Nephron (organoid): ENCODE results near the gene ANKZF1.
"Not testable (repeated sequence)": the region's sequence is repeated elsewhere in the genome, so short reads cannot be mapped to it uniquely, and the experiment has no call there.

Source experiments
- H3K27ac Mint-ChIP-seq, 3 experiments: 2 replicates each; pipeline ENCODE4 v1.8.0; 2020; ENCODE audit warnings: mixed read lengths in 3 of 3, mild to moderate bottlenecking in 2 of 3, moderate library complexity in 1 of 3
- H3K27me3 Mint-ChIP-seq: 2 replicates; pipeline ENCODE4 v1.8.0; 2021; ENCODE audit warnings: low read depth, mild to moderate bottlenecking, moderate library complexity, mixed read lengths
- H3K36me3 Mint-ChIP-seq: 2 replicates; pipeline ENCODE4 v1.8.0; 2020; ENCODE audit warnings: low read depth, mixed read lengths
- H3K4me1 Mint-ChIP-seq: 2 replicates; pipeline ENCODE4 v1.8.0; 2020; ENCODE audit warnings: mixed read lengths
- H3K4me3 Mint-ChIP-seq, 3 experiments: 2 replicates each; pipeline ENCODE4 v1.8.0; 2020; ENCODE audit warnings: mild to moderate bottlenecking in 3 of 3, mixed read lengths in 3 of 3, moderate library complexity in 2 of 3
- H3K9me3 Mint-ChIP-seq: 2 replicates; pipeline ENCODE4 v1.8.0; 2020; ENCODE audit warnings: mixed read lengths
- CTCF ChIP-seq, 3 experiments: fragments of 200-600 bp; sonication (generic); IDR thresholded peaks; one replicate each; pipeline ENCODE4 v1.5.0; 2021; ENCODE audit warnings: antibody characterized with exemption in 3 of 3; ENCODE audit not compliant: unreplicated experiment in 3 of 3

Gene ANKZF1

DNA sequence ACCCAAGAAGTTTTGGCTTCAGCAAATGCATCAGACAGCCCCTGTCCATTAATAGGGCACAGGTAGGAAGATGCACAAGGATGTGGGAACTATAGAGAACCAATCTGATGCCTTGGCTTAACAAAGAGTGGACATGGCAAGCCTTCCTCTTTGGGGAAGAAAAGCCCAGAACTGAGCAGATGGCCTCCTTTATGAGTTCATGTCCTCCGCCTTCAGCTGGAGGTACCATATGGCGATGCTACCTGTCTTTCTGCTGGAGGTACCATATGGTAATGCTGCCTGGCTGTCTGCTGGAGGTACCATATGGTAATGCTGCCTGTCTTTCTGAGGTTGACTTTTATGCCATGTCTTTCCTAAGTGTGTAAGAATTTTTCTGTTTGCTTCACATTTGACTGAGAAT, 45.5 kb upstream of the ANKZF1 start:
- H3K9me3 Mint-ChIP-seq = no peaks in the 10 kb centered on the region
- H3K27ac Mint-ChIP-seq = no peak overlapping the region
- TF ChIP-seq CTCF (IDR thresholded peaks at IDR 0.05; ENCODE audit: unreplicated experiment in 3 of 3) = no peak
- no peak overlapping the region for H3K4me3 Mint-ChIP-seq
- H3K36me3 Mint-ChIP-seq = peaks cover 44% of the 10 kb centered on the region
- H3K27me3 Mint-ChIP-seq = peaks cover 3% of the 10 kb centered on the region
- H3K4me1 Mint-ChIP-seq = peaks cover 8% of the 10 kb centered on the region

DNA sequence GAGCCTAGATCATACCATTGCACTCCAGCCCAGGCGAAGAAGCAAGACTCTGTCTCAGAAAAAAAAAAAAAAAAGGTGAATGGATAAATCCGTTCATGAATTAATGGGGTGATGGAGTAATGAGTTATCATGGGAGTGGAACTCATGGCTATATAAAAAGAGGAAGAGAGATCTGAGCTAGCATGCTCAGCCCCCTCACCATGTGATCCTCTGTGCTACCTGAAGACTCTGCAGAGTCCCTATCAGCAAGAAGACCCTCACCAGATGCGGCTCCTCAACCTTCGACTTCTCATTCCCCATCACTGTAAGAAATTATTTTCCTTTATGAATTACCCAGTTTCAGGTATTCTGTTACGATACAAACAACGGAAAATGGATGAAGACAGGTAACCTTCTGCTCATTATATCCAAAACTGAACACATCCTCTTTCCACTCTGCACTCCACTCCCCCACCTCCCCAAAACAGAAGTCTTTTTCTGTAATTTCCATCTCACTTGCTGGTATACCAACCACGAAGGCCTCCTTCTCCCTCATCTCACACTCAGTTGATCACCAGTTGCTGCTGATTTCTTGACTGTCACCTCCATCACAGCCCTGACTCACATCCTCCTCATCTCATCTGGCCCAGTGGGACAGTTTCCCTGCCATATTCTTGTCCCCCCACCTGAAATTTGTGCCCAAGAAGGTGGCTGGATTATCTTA, 42.7 kb upstream of the ANKZF1 start:
- TF ChIP-seq CTCF (IDR thresholded peaks at IDR 0.05; ENCODE audit: unreplicated experiment in 3 of 3) = no peak
- no peaks in the 10 kb centered on the region for H3K9me3 Mint-ChIP-seq
- no peaks in the 10 kb centered on the region for H3K4me1 Mint-ChIP-seq
- H3K27ac Mint-ChIP-seq = no peak overlapping the region
- H3K4me3 Mint-ChIP-seq = no peak overlapping the region
- peaks cover 3% of the 10 kb centered on the region for H3K27me3 Mint-ChIP-seq
- peaks cover 26% of the 10 kb centered on the region for H3K36me3 Mint-ChIP-seq

DNA sequence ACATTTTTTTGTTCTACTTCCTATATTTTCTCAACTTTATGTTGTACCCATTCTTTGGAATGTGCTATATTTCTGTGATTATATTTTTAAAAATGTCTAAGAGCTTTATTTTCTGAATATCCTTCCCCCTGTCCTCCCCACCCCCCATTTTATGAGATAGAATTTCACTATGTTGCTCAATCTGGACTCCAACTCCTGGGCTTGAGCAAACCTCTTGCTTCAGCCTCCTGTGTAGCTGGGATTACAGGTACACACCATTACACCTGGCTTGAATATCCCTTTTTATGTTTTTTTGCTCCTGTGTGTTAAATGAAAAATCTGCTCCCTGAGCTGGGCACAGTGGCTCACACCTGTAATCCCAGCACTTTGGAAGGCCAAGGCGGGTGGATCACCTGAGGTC, 32.2 kb upstream of the ANKZF1 start:
- no peaks in the 10 kb centered on the region for H3K4me1 Mint-ChIP-seq

GRCh38 chr2:219198974-219199373, 30.6 kb upstream of the ANKZF1 start:
- no peak overlapping the region for H3K4me3 Mint-ChIP-seq
- H3K4me1 Mint-ChIP-seq = no peaks in the 10 kb centered on the region
- H3K27me3 Mint-ChIP-seq = peaks cover 11% of the 10 kb centered on the region
- no peak overlapping the region for H3K27ac Mint-ChIP-seq
- H3K9me3 Mint-ChIP-seq = no peaks in the 10 kb centered on the region
- H3K36me3 Mint-ChIP-seq = no peaks in the 10 kb centered on the region
- no peak for TF ChIP-seq CTCF (IDR thresholded peaks at IDR 0.05; ENCODE audit: unreplicated experiment in 3 of 3)

More for the DNA sequence above, 32.2 kb upstream of the ANKZF1 start:
- H3K27ac Mint-ChIP-seq = no peak overlapping the region
- no peak overlapping the region for H3K4me3 Mint-ChIP-seq
- TF ChIP-seq CTCF (IDR thresholded peaks at IDR 0.05; ENCODE audit: unreplicated experiment in 3 of 3) = no peak
- H3K9me3 Mint-ChIP-seq = no peaks in the 10 kb centered on the region
- peaks cover 4% of the 10 kb centered on the region for H3K27me3 Mint-ChIP-seq
- no peaks in the 10 kb centered on the region for H3K36me3 Mint-ChIP-seq

DNA sequence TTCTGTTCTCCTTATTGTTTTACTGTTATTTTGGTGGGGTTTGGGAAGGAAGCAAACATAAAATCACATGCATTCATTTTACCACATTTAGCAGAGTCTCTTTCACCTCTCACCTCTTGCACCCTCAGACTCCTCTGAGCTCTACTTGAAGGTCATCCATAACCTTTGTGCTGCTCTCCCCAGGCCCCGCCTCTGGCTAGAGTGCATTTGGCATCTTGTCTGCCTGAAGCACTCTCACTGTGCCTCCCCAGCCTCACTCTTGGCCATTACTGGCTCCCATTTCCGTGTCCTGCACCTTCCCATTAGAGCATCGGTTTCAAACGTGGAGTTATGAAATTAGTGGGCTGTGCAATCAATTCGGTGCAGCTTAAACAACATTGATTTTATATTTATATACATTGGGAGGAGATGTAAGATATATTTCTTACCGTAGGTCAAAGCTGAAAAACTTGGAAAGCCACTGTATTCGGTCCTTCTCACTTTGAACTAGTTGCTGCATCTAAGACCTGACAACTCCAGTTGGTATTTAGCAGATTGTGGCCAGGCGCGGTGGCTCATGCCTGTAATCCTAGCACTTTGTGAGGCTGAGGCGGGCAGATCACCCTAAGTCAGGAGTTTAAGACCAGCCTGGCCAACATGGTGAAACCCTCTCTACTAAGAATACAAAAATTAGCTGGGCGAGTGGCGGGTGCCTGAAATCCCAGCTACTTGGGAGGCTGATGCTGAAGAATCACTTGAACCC, 30.0 kb upstream of the ANKZF1 start:
- TF ChIP-seq CTCF (IDR thresholded peaks at IDR 0.05; ENCODE audit: unreplicated experiment in 3 of 3) = no peak
- Mint-ChIP-seq H3K4me1 (no peaks in the 10 kb centered on the region), H3K9me3 (no peaks in the 10 kb centered on the region), H3K36me3 (no peaks in the 10 kb centered on the region), H3K27me3 (peaks cover 11% of the 10 kb centered on the region), H3K27ac (no peak overlapping the region), H3K4me3 (no peak overlapping the region)

DNA sequence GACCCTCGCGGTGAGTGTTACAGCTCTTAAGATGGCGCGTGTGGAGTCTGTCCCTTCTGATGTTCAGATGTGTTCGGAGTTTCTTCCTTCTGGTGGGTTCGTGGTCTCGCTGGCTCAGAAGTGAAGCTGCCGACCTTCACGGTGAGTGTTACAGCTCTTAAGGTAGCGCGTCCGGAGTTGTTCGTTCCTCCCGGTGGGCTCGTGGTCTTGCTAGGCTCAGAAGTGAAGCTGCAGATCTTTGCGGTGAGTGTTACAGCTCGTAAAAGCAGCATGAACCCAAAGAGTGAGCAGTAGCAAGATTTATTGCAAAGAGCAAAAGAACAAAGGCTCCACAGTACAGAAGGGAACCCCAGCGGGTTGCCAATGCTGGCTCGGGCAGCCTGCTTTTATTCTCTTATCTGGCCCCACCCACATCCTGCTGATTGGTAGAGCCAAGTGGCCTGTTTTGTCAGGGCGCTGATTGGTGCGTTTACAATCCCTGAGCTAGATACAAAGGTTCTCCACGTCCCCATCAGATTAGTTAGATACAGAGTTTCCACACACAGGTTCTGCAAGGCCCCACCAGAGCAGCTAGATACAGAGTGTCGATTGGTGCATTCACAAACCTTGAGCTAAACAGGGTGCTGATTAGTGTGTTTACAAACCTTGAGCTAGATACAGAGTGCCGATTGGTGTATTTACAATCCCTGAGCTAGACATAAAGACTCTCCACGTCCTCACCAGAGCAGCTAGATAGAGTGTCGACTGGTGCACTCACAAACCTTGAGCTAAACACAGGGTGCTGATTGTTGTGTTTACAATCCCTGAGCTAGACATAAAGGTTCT, 28.9 kb upstream of the ANKZF1 start:
- H3K27ac Mint-ChIP-seq = peak overlapping the region; percentile 6 to 74 (median 50)
- H3K9me3 Mint-ChIP-seq, H3K36me3 Mint-ChIP-seq, H3K4me1 Mint-ChIP-seq: not testable (repeated sequence)
- H3K4me3 Mint-ChIP-seq = peak overlapping the region in 2 of 3 experiments; percentile 46 to 58
- H3K27me3 Mint-ChIP-seq = peaks cover 11% of the 10 kb centered on the region

DNA sequence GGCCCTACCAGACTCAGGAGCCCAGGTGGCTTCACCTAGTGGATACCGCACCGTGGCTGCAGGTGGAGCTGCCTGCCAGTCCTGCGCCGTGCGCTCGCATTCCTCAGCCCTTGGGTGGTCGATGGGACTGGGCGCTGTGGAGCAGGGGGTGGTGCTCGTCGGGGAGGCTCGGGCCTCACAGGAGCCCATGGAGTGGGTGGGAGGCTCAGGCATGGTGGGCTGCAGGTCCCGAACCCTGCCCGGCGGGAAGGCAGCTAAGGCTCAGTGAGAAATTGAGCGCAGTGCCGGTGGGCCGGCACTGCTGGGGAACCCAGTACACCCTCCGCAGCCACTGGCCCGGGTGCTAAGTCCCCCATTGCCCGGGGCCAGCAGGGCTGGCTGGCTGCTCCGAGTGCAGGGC, 28.3 kb upstream of the ANKZF1 start:
- peaks cover 11% of the 10 kb centered on the region for H3K27me3 Mint-ChIP-seq
- not testable (repeated sequence) for H3K9me3 Mint-ChIP-seq, H3K4me3 Mint-ChIP-seq, H3K27ac Mint-ChIP-seq, H3K4me1 Mint-ChIP-seq, H3K36me3 Mint-ChIP-seq
